Thyroid gland (tissue), 4 donors: ENCODE results near the gene NNT. TPM values are rescaled to one million over a fixed set of nuclear protein-coding genes. Genes with fewer than 3 reads are reported as not detected.
"Not testable (repeated sequence)": the region's sequence is repeated elsewhere in the genome, so short reads cannot be mapped to it uniquely, and the experiment has no call there.

ENCODE experiments used
- DNase-seq, 2 donors: peaks; one replicate each; pipeline ENCODE4 v3.0.0-alpha.2; 2019
- H3K27ac ChIP-seq, 3 donors: fragments of 200-600 bp; sonication (generic); 1 replicate in 2 of 3; 2 replicates in 1 of 3; pipeline ENCODE4 v1.5.1; 2016 to 2019; ENCODE audit warnings: mild to moderate bottlenecking in 1 of 3, moderate library complexity in 1 of 3
- H3K27me3 ChIP-seq: fragments of 200-600 bp; sonication (generic); one replicate; pipeline ENCODE4 v1.5.1; 2019
- H3K36me3 ChIP-seq, 2 donors: fragments of 200-600 bp; sonication (generic); one replicate each; pipeline ENCODE4 v1.5.1; 2016 to 2019
- H3K4me1 ChIP-seq, 2 donors: fragments of 200-600 bp; sonication (generic); one replicate each; pipeline ENCODE4 v1.5.1; 2017 to 2019
- H3K4me3 ChIP-seq, 3 donors: fragments of 200-600 bp; sonication (generic); replicated peaks in 1 of 3; 1 replicate in 2 of 3; 2 replicates in 1 of 3; pipeline ENCODE4 v1.5.1; 2016; ENCODE audit warnings: mild to moderate bottlenecking in 1 of 3
- H3K9me3 ChIP-seq: fragments of 200-600 bp; sonication (generic); one replicate; pipeline ENCODE4 v1.5.1; 2017
- POLR2A ChIP-seq, 2 donors: fragments of 450-650 bp; IDR thresholded peaks; one replicate each; pipeline ENCODE4 v1.6.1; 2017; ENCODE audit warnings: antibody characterized with exemption in 2 of 2, mild to moderate bottlenecking in 2 of 2, moderate library complexity in 1 of 2
- WGBS, 2 donors: methylation state at CpG; one replicate each; pipeline ENCODE4 v1.1.5; 2017; 5-methylcytosine and 5-hydroxymethylcytosine counted together
- intact Hi-C: fragments of 100-400 bp; cut with DNase I; formaldehyde crosslinking; loops from one replicate; pipeline ENCODE4 v1.15.1; 2023
- total RNA-seq, 4 donors: library from RNA; depleted of rRNA; stranded (reverse); fragments of >200 nt; gene quantifications; one replicate each; pipeline ENCODE4 v1.2.3, GENCODE V29; 2016
- TF ChIP-seq, protein P1 (sequence below), 6 experiments: fragments of 200-600 bp in 3 of 6; fragments of 450-650 bp in 3 of 6; sonication (generic) in 3 of 6; IDR thresholded peaks; one replicate each; pipeline ENCODE4 v1.5.1; 2016 to 2019; ENCODE audit warnings: antibody characterized with exemption in 6 of 6, mild to moderate bottlenecking in 2 of 6, inconsistent platforms in 1 of 6, moderate library complexity in 1 of 6

NNT gene
- total RNA-seq, 4 donors from 2014 or later = 95.7 to 125 (median 104) TPM

DNA sequence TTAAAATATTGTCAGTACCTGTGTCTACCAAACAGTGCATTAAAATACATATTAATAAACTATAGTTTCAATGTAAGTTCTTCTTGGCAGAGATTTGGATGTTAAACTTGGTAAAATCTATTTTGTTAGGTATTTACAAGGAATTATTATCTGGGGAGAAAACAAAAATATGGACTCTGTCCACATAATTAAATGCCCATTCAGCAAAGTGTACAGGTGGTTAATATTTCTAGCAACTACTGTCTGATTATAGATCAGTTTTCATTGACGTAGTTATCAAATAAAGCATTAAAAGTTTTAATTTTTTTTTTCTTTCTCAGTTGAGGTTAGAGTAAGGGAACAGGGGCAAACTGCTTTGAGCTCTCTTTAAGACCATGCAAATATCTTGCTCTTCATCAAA lies 88.9 kb downstream of the NNT start:
- H3K4me1 ChIP-seq = no peaks in the 10 kb centered on the region
- DNase-seq = no peak
- intact Hi-C loops = no loop called here
- no peak overlapping the region for H3K27ac ChIP-seq
- WGBS, 2 donors = 98 to 100% methylated on average over 1 of the region's 1 CpG
- no peak for TF ChIP-seq POLR2A (IDR thresholded peaks at IDR 0.05)
- H3K9me3 ChIP-seq = no peaks in the 10 kb centered on the region
- H3K27me3 ChIP-seq = no peaks in the 10 kb centered on the region
- H3K4me3 ChIP-seq = no peak overlapping the region
- no peaks in the 10 kb centered on the region for H3K36me3 ChIP-seq

DNA sequence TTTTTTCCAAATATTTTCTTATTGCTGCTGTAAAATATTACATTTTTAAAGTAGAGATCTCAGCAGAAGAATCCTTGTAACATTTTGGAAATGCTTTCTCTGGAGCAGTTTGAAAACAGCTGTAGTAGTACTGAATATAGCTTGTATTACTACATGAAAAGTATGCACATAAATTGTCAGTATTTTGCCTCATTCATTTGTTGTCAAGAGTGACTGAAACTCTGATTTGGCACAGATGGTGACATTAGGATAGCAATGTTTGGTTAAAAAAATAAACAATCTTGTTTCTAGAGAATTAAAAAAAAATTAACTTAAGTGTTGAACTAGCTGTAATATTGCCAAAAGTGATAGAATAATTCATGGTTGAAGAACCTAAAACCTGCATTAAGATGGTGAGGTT lies 90.4 kb downstream of the NNT start:
- Histone ChIP-seq H3K4me3 (no peak overlapping the region), H3K36me3 (no peaks in the 10 kb centered on the region), H3K27me3 (no peaks in the 10 kb centered on the region), H3K27ac (no peak overlapping the region), H3K9me3 (no peaks in the 10 kb centered on the region), H3K4me1 (no peaks in the 10 kb centered on the region)
- TF ChIP-seq, protein P1, sequence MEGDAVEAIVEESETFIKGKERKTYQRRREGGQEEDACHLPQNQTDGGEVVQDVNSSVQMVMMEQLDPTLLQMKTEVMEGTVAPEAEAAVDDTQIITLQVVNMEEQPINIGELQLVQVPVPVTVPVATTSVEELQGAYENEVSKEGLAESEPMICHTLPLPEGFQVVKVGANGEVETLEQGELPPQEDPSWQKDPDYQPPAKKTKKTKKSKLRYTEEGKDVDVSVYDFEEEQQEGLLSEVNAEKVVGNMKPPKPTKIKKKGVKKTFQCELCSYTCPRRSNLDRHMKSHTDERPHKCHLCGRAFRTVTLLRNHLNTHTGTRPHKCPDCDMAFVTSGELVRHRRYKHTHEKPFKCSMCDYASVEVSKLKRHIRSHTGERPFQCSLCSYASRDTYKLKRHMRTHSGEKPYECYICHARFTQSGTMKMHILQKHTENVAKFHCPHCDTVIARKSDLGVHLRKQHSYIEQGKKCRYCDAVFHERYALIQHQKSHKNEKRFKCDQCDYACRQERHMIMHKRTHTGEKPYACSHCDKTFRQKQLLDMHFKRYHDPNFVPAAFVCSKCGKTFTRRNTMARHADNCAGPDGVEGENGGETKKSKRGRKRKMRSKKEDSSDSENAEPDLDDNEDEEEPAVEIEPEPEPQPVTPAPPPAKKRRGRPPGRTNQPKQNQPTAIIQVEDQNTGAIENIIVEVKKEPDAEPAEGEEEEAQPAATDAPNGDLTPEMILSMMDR (IDR thresholded peaks at IDR 0.05) = no peak
- TF ChIP-seq POLR2A (IDR thresholded peaks at IDR 0.05) = no peak
- no peak for DNase-seq
- intact Hi-C loops = no loop called here

DNA sequence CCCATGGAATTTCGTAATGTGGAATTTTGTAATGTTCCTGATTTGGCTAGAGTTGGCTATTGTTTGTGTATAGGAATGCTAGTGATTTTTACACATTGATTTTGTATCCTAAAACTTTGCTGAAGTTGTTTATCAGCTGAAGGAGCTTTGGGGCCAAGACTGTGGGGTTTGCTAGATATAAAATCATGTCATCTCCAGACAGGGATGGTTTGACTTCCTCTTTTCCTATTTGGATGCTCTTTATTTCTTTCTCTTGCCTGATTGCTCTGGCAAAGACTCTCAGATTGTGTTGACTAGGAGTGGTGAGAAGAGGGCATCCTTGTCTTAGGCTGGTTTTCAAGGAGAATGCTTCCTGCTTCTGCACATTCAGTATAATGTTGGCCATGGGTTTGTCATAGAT lies 91.0 kb downstream of the NNT start:
- DNase-seq = no peak
- no peak overlapping the region for H3K4me3 ChIP-seq
- 100% methylated on average over 1 of the region's 1 CpG for WGBS, 2 donors
- H3K27ac ChIP-seq = no peak overlapping the region
- no peaks in the 10 kb centered on the region for H3K27me3 ChIP-seq
- TF ChIP-seq POLR2A (IDR thresholded peaks at IDR 0.05) = no peak
- TF ChIP-seq, protein P1 (IDR thresholded peaks at IDR 0.05) = no peak
- H3K36me3 ChIP-seq = no peaks in the 10 kb centered on the region
- intact Hi-C loops = no loop called here
- no peaks in the 10 kb centered on the region for H3K4me1 ChIP-seq
- H3K9me3 ChIP-seq = no peaks in the 10 kb centered on the region

DNA sequence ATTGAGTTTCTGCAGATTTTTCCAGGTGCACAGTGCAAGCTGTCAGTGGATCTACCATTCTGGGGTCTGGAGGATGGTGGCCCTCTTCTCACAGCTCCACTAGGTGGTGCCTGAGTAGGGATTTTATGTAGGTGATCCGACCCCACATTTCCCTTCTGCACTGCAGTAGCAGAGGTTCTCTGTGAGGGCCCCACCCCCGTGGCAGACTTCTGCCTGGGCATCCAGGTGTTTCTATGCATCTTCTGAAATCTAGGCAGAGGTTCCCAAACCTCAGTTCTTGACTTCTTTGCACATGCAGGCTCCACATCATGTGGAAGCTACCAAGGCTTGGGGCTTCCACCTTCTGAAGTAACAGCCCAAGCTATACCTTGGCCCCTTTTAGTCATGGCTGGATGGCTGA lies 93.5 kb downstream of the NNT start:
- DNase-seq, H3K4me3 ChIP-seq, H3K27ac ChIP-seq, H3K27me3 ChIP-seq, H3K36me3 ChIP-seq, H3K4me1 ChIP-seq, H3K9me3 ChIP-seq, intact Hi-C loops: not testable (repeated sequence)
- WGBS, 2 donors = 100% methylated on average over 1 to 2 of the region's 2 CpGs

DNA sequence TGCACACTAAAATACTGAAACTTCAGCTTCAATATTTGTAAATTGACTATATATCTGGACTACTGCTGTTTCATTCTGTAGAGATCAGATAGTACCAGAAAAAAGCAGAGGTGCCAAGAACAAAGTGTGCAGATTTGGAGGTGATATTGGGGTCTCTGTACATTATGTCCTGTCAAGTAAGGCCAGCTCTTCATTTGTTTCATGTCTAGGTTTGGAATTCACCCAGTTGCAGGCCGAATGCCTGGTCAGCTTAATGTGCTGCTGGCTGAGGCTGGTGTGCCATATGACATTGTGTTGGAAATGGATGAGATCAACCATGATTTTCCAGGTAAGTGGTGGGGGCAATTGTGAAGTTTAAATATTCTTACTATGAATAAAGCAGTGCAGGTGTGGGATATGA lies 96.9 kb downstream of the NNT start:
- DNase-seq = no peak
- WGBS, 2 donors = 87 to 89% methylated on average over 1 of the region's 1 CpG
- Histone ChIP-seq H3K9me3 (no peaks in the 10 kb centered on the region), H3K36me3 (peaks cover 0 to 5% of the 10 kb centered on the region in 2 donors), H3K27me3 (no peaks in the 10 kb centered on the region), H3K4me1 (no peaks in the 10 kb centered on the region), H3K4me3 (no peak overlapping the region), H3K27ac (no peak overlapping the region)
- intact Hi-C loops = no loop called here
- TF ChIP-seq POLR2A (IDR thresholded peaks at IDR 0.05) = no peak
- TF ChIP-seq, protein P1 (IDR thresholded peaks at IDR 0.05) = no peak

DNA sequence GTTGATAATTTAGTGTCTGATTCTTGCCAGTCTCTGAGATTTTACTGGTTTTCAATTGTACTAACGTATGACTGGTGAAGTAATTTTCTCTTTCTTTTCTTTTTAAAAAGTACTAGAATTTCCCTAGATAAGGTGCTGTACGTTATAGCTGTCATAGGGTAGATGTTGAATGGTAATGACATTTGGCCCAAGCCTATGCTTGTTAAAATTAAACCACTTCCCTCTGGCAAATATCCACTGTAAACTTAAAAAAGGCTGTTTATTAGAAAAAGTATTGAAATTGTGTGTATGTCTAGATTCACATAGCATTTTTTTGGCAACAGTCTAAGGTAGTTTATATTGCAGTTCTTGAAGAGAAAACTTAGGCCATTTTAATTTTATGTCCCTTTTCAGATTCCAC lies 97.6 kb downstream of the NNT start:
- WGBS, 2 donors = 95% methylated on average over 2 of the region's 2 CpGs
- intact Hi-C loops = no loop called here

More for the DNA sequence above, 97.6 kb downstream of the NNT start:
- no peak overlapping the region for H3K27ac ChIP-seq
- no peak overlapping the region for H3K4me3 ChIP-seq
- no peaks in the 10 kb centered on the region for H3K4me1 ChIP-seq
- peaks cover 0 to 5% of the 10 kb centered on the region in 2 donors for H3K36me3 ChIP-seq
- no peaks in the 10 kb centered on the region for H3K9me3 ChIP-seq
- TF ChIP-seq POLR2A (IDR thresholded peaks at IDR 0.05) = no peak
- TF ChIP-seq, protein P1 (IDR thresholded peaks at IDR 0.05) = no peak
- DNase-seq = no peak
- no peaks in the 10 kb centered on the region for H3K27me3 ChIP-seq
